ENCODE data around the gene FRMPD1. TPM values are rescaled to one million over a fixed set of nuclear protein-coding genes. Genes with fewer than 3 reads are reported as not detected.

Gene FRMPD1
- total RNA-seq: not detected in 2 replicates

DNA sequence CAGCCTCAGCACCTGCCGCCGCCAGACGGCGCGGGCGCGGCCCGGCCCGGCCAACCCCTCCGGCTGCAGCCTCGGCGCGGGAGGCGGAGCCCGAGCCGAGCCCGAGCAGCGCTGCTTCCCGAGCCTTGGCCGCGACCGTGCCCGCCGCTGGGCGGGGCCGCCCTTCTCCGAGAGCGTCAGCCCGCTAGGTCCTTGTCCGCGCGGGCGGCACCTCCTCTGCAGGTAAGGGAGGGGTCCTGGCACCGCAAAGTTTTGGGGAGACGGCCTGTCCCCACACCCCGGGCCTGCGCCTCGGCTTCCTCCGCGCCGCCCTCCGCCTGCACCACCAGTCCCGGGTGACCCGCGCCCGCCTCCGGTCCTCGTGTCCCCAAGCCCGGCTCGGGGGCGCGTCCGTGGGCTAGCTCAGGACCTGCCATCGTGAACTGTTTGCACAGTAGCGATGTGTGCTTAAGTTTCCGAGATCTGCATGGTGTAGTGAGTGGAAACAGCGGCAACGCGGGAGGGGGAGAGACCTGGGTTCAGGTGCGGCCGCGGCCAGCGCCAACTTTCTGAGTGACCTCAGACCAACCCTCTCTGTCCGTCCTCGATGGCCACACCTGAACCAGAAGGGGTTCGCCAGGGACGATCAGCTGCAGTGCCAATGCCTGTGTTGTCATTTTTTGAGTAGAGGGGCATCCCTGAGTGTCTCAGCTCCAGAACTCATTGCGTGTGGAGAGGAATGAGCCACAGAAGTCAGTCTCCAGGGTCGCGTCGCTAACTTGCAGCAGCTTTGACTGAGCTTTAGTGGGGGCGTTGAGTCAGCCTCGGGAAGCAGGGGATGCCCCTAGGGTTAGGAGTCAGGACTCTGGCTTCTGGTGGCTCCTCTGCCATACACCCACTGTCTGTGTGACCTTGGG lies at the start of gene FRMPD1:
Gene FRMPD1, plus strand, starts transcription at position 82 of the 896 bp plus-strand sequence. CDS start 41,688 bp downstream, outside the sequence.

DNA sequence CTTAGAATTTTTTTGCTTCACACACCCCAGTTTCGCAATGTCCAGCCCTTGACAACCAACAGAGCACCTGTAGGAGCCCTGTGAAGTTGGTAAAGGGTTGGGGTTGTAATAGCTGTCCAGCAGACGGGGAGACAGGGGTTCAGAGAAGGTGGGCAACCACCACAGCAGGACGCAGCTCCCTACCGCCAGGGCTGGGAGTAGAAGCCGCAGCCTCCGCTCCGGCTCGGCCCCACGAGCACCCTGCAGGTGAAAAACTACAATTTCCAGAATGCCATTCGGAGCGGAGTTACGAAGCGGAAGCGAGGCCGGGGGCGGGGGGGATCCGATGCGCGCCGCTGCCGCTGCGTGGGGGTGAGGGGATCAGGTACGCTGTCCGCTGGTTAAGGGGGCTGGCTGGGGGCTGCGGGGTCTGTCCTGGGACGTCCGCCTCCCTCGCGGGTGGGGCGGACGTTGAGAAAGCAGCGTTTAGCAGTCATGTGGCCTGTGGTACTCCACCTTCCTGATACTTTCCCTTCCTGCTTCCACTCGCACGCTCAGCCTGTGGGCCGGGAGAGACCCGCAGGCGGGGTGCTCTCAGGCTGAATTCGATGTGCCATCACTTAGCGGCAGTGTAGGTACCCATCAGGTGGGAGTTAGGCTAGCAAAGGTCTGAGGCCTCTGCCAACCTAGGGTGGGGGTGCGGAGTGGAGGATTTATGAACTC lies 102.9 kb downstream of the FRMPD1 start, which contains the start of gene TRMT10B:
Gene TRMT10B, plus strand, starts transcription at position 317 of the 702 bp plus-strand sequence. CDS start 8,127 bp downstream, outside the sequence.

GRCh38 chr9:37784616-37785483 lies 134.1 kb downstream of the FRMPD1 start, which contains the start of gene EXOSC3:
TSS of gene EXOSC3 (minus strand) at chr9:37785064. CDS start at chr9:37785044, 20 bp downstream.

Other genes with a start within 250 kb of the FRMPD1 start
- 106 and 125 TPM in 2 replicates for gene GRHPR, start 228.3 kb upstream of the FRMPD1 start, total RNA-seq
- gene ZBTB5, start 185.5 kb upstream of the FRMPD1 start, total RNA-seq: 4.7 and 5.5 TPM in 2 replicates
- 23.2 and 29.9 TPM in 2 replicates for gene POLR1E, start 165.0 kb upstream of the FRMPD1 start, total RNA-seq
- 9.2 and 13.0 TPM in 2 replicates for gene FBXO10, start 74.6 kb upstream of the FRMPD1 start, total RNA-seq
- 125 and 136 TPM in 2 replicates for gene TOMM5, start 58.4 kb upstream of the FRMPD1 start, total RNA-seq
- gene TRMT10B, start 102.9 kb downstream of the FRMPD1 start, total RNA-seq: 2.9 and 3.4 TPM in 2 replicates
- gene EXOSC3, start 134.1 kb downstream of the FRMPD1 start, total RNA-seq: 27.6 and 39.4 TPM in 2 replicates
- 13.8 and 21.2 TPM in 2 replicates for gene DCAF10, start 149.8 kb downstream of the FRMPD1 start, total RNA-seq

All from smooth muscle cell of bladder (primary cell).